Nucleus accumbens (tissue), 56 donors: Measurements from ENCODE around the gene MRE11.
"Not testable (repeated sequence)": the region's sequence is repeated elsewhere in the genome, so short reads cannot be mapped to it uniquely, and the experiment has no call there.

Experiments
- DNase-seq, 56 donors: peaks; one replicate each; lab custom pipeline; 2025; lab: John Stamatoyannopoulos, UW

MRE11 gene

DNA sequence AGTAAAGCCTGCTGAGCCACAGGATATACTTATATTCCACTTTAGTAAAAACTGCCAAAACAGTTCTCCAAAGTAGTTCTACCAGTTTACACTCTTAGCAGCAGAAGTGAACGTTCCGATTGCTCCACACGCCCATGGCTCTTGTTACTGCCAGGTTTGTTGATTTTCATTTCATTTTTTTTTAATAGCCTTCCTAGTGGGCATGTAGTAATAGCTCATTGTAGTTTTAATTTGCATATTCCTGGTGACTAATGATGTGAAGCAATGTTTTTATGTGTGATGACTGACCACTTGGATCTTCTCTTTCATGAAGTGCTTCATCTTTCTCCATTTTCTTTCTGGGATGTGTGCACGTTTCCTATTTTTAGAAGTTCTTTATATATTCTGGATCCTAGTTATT, 13.8 kb upstream of the MRE11 start:
- DNase-seq = no peak

DNA sequence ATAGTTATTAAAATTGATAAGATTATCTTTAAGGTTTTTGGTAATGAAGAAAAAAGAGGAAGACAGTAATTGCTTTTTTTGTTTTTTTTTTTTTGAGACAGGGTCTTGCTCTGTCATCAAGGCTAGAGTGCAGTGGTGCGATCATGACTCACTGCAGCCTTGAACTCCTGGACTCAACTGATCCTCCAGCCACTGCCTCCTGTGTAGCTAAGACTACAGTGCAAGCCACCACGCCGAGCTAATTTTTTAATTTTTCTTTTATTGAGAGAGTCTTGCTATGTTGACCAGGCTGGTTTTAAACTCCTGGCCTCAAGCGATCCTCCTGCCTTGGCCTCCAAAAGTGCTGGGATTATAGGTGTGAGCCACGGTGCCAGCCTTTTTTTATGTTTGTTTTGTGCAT, 12.9 kb upstream of the MRE11 start:
- DNase-seq = not testable (repeated sequence)

DNA sequence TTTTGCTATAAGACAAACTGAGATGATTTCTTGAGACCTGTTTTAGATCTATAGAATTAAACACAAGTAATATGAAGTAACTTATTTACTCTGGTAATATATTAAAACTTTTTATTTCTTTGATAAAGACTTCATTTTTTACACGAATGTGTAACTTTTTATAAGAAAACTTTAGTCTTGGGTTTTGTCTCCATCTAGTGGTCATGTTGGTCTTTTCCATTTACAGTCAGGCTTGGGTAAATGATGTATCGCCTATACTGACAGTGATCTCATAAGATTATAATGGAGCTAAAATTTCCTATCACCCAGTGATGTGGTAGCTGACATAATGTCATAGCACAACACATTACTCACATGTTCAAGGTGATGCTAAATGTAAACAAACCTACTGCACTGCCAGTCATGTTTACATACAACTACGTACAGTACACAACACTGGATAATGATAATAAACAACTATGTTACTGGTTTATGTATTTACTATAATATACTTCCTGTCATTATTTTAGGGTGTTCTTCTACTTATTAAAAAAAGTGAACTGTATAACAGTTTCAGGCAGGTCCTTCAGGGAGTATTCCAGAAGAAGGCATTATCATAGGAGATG, 11.1 kb upstream of the MRE11 start:
- no peak for DNase-seq

DNA sequence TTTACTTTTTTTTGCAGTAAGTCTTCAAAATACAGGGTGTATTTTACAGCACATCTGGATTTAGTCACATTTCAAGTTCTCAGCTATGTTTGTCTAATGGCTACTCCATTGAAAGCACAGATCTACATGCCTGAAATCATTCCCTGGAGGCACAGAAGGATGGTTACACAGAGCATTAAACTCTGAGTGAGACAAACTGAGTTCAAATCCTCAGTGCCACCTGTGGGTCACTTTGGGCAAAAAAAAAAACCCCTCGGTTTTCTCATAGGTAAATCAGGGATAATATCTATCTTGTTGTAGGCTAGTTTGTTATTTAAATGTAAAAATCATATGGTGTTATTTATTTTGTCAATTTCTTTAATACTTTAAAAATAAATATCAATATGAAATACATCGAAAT, 7.9 kb upstream of the MRE11 start:
- no peak for DNase-seq

DNA sequence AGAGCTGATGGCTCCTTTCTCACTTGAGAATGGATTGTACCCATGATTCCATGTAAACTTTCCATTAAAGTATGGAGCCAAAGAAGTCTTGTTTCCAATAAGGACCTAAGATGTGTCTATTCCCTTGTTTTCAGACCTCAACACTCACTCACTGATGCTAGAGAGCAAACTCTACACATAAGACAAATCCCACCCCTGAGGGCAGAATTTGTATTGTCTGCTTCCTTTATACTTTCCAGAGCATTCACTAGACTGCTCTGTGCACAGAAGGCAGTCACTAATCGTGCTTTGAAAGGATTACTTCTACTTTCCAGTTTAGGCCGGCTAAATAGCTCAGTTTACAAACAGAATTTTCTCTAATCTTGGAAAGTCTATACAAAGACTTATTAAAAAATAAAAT, 6.5 kb upstream of the MRE11 start:
- DNase-seq = no peak

DNA sequence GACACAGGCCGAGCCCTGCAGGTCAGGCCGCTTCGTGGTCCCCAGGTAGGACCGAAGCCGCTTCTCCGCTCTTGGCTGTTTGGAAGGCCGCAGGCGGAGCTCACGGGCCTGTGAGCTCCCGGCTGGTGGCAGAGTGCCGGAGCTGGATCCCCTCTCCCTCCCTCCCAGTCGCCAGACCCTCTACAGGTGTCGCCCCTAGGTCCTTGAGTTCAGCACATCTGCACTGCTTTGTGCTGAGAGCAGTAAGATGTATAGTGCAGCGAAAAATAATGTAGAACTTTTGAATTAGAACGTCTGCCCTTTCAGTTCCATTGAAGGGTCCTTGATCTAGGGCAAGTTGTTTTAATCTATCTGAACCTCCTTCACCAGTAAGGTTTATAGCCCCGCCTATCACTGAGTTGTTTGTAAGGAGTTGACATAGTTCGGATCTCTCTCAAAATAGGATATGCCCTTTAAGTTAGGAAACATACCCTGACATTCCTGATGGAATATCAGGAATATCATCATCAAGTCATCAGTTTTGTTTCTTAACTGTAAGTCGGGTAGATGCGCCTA, 559 bp upstream of the MRE11 start:
- no peak for DNase-seq

DNA sequence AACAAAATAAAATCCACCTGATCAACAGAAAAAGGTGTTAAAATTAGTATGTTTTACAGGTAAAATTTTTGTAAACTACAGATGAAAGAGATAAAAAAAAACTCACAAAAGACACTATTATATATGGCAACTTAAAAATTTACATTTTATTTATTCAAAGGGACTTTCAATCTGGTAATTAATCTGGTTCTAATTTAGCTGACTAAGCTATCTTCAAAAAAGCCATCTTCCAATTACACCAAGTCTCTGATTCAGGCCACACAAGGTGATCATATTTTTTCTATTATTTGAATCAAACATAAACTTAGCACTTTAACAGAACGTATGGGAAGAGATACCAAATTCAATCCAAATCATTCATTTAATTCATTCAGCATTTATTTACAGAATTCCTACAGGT, 7.6 kb downstream of the MRE11 start:
- no peak for DNase-seq

DNA sequence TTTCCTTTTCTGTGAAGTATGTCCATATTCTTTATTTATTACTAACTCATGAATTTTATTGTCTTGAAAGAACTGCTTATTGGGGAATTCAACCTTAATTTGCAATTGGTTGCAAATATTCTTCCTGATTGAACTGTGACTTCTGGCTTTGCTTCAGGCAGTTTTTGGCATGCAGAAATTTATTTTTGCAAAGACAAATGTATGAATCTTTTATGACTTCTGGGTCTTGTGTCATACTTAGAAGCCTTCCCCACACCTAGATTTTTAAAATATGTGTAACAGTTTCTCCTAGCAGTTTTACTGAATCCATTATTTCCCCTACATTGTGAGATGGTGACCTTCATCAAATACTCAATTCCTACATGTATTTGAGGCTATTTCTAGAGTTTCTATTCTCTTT, 12.3 kb downstream of the MRE11 start:
- DNase-seq = no peak

DNA sequence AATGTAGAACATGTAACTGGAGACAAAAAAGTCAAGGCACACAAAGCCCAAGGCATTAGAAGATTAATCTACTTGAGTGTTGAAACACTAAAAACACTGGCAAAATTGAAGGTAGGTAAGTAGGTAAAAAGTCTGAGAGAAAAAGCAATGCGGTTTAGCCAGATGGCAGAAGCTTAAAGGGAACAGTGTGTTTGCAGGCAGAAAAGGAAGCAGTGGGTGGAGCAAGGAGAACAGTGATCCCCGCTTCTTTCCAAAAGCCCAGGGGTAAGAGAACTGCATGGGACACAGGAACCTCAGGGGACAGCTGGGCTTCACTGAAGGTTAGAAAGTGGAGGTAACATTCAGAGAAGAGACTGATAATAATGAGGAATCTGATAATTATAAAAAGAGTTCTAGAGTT, 16.0 kb downstream of the MRE11 start:
- no peak for DNase-seq

DNA sequence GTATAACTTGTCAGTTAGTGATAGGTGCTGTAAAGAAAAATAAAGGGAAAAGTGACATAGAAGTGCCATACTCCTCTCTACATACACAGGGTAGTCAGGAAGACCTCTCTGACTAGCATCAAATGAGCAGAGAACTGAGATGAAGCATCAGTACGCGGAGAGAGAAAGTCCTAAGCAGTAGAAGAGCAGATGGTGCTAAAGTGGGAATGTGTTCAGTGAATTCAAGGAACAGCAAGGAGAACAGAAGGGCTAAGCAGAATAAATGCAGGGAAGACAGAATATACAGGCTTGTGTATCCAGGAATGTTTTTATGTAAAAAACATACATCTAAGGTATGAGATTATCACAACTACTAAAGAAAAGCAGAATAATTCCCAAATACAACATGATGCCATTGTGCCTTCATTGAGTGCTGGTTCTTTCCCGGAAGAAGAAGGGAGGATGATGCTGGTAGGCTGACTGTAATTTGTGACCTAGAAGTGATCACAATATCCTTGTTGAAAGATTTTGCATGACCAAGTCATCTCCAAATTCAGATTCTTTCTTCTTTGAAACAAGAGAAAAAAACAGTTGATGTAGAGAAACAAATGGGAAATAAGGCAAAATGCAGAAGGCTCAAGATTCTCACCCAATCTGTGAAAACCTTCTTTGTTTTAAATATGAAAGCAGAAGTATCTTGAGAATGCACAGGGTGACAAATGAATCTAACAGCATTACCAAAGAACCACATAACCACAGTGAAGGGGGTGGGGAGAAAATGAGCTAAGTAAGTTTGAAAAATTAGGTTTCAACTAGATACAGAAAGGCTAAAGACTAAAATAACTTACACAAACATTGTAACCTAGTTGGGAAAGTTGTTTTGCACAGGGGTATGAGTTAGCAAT, 20.5 kb downstream of the MRE11 start:
- no peak for DNase-seq

DNA sequence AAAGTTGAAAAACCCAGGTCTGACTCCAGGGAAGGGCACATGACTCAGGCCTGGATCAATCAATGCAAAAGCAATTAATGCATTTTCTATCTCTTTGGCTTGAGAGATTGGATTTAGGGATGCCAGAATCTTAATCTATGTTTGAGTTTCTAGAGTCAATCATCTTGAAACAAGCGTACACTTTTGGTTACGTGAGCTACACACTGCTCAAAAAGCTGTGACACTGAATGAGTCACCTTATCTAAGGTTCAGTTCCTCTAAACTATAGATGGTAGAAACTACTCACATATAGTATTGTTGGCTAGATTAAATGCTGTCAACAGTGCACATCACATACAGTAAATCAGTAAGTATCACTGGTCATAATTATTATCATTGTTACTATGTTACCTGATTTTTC, 24.2 kb downstream of the MRE11 start:
- no peak for DNase-seq

DNA sequence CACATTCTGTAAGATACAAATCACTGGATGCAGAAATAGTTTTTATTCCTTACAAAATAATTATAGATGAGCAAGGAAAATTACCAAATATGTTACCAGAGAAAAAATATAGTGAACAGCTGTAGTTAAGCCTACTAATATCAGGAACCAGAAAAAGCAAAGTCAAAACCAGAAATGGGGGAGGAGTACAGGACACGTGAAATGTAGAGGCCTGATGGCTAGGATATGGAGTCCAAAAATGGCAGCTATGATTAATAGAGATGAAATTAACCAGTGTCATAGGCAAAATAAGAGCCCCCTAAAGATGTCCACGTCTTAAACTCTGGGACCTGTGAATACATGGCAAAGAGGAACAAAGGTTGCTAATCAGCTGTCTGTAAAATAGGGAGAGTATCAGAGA, 34.1 kb downstream of the MRE11 start:
- DNase-seq = no peak

DNA sequence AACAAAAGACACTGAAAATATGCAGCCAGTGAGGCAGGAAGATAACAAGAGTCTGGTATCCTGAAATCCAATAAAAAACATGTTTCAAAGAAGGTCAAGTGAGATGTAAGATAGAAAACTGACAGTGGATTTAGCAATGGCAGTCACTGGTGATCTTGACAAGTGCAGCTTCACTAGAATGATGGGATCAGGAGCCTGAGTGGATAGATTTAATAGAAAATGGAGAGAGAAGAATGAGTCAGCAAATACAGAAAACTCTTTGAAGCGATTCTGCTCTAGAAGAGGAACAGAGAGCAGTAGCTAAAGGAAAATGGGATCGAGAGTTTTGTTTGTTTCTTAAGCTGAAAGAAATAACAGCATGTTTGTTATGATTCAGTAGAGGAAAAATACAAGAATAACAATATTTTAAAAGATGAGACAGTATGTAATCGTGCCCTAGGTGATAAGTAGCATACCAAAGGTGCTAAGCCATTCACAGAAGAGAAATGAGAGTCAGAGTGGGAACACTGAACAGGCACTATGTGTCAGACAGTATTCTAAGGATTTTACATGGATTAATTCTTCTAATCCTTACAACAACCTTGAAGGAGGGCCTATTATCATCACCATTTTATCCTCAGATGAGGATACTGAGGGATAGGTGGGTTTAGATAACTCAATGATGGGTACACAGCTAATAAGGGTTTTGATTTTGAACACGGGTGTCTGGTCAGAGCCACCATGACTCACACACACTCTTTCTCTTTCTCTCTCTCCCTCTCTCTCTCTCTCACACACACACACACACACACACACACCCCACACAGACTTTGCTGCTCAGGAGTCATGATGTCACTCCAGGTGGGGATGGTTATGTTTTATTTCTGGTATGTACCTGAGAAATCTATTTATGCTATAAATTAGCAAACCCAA, 36.3 kb downstream of the MRE11 start:
- no peak for DNase-seq

DNA sequence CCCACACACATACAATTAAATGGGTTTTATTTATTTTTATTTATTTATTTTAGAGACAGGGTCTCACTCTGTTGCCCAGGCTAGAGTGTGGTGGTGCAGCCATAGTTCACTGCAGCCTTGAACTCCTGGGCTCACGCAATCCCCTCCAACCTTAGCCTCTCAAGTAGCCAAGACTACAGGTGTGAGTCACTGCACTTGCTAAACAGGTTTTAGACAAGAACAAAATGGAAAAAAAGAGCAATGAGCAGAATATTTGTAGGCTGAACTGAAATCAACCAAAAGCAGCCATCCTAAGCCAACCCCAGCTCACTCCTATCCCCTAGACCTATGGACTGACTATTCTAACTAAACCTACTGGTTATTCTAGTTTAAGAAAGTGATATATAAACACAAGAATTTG, 37.8 kb downstream of the MRE11 start:
- DNase-seq = no peak

DNA sequence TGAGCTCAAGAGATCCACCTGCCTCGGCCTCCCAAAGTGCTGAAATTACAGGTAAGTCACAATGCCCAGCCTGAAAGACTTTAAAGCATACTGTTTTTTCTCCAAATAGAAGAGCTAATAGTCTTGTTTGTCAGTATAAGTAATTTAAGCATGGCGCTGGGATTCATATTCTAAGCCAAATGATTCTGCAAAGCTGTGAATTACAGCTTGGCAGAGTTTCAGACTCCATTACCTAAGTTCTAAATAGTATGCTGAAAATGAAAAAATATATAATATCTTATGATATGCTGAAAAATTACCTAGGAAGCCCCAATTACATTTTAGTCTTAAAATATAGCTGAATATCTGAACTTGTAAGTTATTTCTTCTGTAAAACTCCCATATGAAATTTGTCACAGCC, 39.3 kb downstream of the MRE11 start:
- no peak for DNase-seq

DNA sequence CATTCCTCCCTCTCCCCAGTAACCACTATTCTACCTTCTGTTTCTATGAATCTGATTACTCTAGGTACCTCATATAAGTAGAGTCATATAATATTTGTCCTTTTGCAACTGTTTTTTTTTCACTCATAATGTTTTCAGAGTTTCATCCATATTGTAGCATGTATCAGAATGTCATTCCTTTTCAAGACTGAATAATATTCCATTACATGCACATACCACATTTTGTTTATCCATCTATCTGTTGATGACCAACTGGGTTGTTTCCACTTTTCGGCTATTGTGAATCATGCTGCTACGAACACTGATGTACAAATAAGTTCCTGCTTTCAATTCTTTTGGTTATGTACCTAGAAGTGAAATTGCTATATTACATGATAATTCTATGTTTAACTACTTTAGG, 40.7 kb downstream of the MRE11 start:
- no peak for DNase-seq

DNA sequence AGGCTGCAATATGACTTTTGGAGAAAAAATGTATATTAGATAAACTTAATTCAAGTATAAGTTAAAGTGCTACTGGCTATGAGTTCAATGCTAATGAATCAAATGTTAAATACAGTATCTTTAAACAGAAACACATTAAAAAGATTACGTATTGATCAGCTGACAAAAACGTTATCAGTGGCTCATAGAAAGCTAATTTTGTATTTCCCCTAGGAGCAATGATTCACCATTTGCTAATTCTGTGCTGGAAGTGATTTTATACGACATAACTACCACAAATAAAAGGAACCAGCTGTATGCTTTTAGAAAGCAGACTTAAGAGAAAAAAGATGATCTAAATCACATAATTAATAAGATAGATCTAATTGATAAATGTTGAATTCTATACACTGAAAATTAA, 43.6 kb downstream of the MRE11 start:
- DNase-seq = no peak

DNA sequence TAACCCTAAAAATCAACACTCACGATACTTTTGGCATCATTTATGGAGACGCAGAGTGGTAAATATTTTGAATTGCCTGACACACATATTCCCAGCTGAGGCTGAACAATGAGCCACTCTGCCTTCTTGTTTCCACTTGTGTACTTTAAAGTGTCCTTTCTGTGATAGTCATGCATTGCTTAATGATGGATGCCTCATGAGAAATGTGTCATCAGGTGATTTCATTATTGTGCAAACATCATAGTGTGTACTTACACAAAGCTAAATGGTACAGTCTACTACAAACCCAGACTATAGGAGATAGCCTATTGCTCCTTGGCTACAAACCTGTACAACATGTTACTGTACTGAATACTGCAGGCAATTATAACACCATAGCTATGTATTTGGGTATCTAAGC, 44.2 kb downstream of the MRE11 start:
- DNase-seq = no peak

DNA sequence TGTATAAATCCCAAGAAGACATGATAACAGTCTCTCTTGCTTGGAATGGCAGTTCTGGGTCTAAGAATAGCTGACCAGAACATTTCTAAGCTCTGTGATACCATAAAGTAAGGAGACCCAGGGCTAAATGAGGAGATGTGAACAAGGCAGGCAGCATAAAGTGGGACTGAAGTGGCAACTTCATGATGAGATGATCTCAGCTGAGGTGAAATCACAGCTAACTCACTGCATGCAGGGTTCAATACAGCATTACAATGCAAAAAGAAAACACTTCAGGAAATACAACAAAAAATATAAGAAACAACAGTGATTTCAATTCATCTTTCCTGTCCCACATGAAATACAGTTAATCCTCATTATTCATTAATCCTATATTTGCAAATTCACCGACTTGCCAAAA, 44.6 kb downstream of the MRE11 start:
- no peak for DNase-seq

DNA sequence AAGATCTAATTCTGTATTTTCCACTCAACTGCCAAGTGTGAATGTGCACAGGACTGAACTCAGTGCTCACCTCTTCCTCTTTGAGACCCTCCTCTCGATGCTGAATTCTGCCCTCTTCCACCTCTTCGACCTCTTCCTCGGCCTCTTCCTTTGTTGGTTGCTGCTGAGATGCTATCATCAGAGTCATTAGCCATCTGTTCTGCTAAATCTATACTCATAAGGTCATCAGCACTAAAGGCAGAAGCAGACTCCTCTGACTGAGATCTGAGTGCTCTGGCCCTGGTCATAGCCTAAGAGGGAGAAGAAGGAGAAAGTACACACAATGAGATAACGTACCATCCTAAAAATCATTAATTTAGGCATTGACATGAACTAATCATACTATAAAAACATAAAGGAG, 46.5 kb downstream of the MRE11 start:
- DNase-seq = no peak

DNA sequence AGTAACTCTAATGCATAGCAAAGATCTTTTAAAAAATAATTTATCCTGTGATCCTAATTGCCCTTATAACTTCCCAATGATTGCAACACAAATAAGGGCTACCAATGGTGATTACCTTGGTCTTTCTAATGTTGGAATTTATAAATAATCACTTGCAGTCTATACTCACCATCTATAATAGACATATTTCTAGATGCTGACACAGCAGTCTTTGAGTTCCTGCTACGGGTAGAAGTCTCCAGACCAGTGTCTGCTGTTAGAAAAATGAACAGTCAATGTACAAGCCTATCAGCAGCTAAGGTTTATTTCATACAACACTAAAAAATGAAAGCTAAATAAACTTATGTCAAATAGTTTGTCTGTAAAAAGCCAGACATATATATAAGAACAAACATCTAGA, 48.0 kb downstream of the MRE11 start:
- DNase-seq = no peak
